ENCODE measurements around the gene RNF223. TPM values are rescaled to one million over a fixed set of nuclear protein-coding genes. Genes with fewer than 3 reads are reported as not detected.

Gene RNF223
- total and polyA plus RNA-seq, 2 of the 8 experiments (the other 6 are each of a cell fraction or from before 2014, with no cell fraction given): not detected

DNA sequence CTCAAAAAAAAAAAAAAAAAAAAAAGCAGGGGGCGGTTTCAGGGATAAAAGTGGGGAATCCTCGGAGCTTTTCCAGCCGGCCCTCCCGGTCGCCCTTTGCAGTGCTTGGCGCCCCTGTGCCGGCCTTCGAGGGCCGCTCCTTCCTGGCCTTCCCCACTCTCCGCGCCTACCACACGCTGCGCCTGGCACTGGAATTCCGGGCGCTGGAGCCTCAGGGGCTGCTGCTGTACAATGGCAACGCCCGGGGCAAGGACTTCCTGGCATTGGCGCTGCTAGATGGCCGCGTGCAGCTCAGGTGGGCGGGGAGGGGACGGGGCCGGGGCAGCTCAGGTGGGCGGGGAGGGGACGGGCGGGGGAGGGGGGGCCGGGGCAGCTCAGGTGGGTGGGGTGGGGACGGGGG is 25.3 kb downstream of the RNF223 start:
- no peaks in the 10 kb centered on the region for H3K23me2 ChIP-seq (ENCODE audit: low read depth, low read length)
- no peak overlapping the region for H4K91ac ChIP-seq (replicated peaks; ENCODE audit: insufficient read length, low read length)
- no peak overlapping the region for H3K14ac ChIP-seq (ENCODE audit: insufficient read length)
- no peaks in the 10 kb centered on the region for H3K27me3 ChIP-seq (replicated peaks in 1 of 4; ENCODE audit: control insufficient read depth in 3 of 4, extremely low read depth in 1 of 4, insufficient read depth in 3 of 4, low read length in 3 of 4)
- H3K4me1 ChIP-seq (replicated peaks in 1 of 4; ENCODE audit: control insufficient read depth in 3 of 4, insufficient read depth in 4 of 4, low read length in 3 of 4): no peaks in the 10 kb centered on the region
- no peak overlapping the region for H3K4ac ChIP-seq (replicated peaks; ENCODE audit: insufficient read length, low read depth, low read length)
- no peak for FAIRE-seq
- H3K4me2 ChIP-seq (ENCODE audit: insufficient read depth in 1 of 2, low read depth in 2 of 2, low read length in 2 of 2): no peak overlapping the region
- H3K79me1 ChIP-seq (ENCODE audit: low read depth, low read length): peaks cover 7% of the 10 kb centered on the region
- H3K9ac ChIP-seq (replicated peaks in 1 of 4; ENCODE audit: extremely low read depth in 1 of 4, low read depth in 3 of 4, low read length in 3 of 4): no peak overlapping the region
- peaks cover 8 to 83% (median 44%) of the 10 kb centered on the region in 4 experiments for H3K36me3 ChIP-seq (ENCODE audit: control insufficient read depth in 2 of 4, insufficient read depth in 4 of 4, low read length in 3 of 4)
- H3K56ac ChIP-seq (replicated peaks; ENCODE audit: insufficient read length, low read depth, low read length): no peak overlapping the region
- H3K9me3 ChIP-seq (ENCODE audit: insufficient read depth in 2 of 2, low read depth in 1 of 2, low read length in 1 of 2): no peaks in the 10 kb centered on the region
- H3K79me2 ChIP-seq (ENCODE audit: control insufficient read depth in 1 of 2, insufficient read depth in 2 of 2, low read length in 2 of 2): no peaks in the 10 kb centered on the region
- no peak overlapping the region for H2BK120ac ChIP-seq (replicated peaks; ENCODE audit: low read depth, low read length)
- DNase-seq (ENCODE audit: low read depth in 1 of 2, low spot score in 2 of 2): no peak
- H2BK12ac ChIP-seq (ENCODE audit: low read depth, low read length): no peak overlapping the region
- H3K18ac ChIP-seq (ENCODE audit: extremely low read depth, low read length): no peak overlapping the region
- no peak overlapping the region for H2AK5ac ChIP-seq (ENCODE audit: low read depth, low read length)
- 89% methylated on average over 9 of the region's 28 CpGs; no CpG with 5 or more reads in 1 of the 2 experiments for WGBS, 2 experiments (ENCODE audit: extremely low coverage in 1 of 2, insufficient coverage in 1 of 2, insufficient read length in 1 of 2, insufficient replicate concordance in 2 of 2, low coverage in 1 of 2, low lambda C conversion rate in 2 of 2, missing lambda C conversion rate in 1 of 2)
- H4K20me1 ChIP-seq (replicated peaks in 1 of 2; ENCODE audit: control insufficient read depth in 1 of 2, insufficient read depth in 2 of 2, low read length in 2 of 2): peaks cover 2 to 17% of the 10 kb centered on the region in 2 experiments
- H3K4me3 ChIP-seq (ENCODE audit: extremely low read depth in 1 of 4, insufficient read depth in 2 of 4, low read depth in 3 of 4, low read length in 4 of 4): no peak overlapping the region
- H3K27ac ChIP-seq (ENCODE audit: low read depth, low read length): no peak overlapping the region
- H4K5ac ChIP-seq (ENCODE audit: insufficient read length, low read depth, low read length): no peak overlapping the region
- no peak overlapping the region for H4K8ac ChIP-seq (ENCODE audit: extremely low read depth, insufficient read depth, low read length)
- ChIA-PET CTCF (ENCODE audit: partially characterized antibody) (interaction anchor here (0.9 to 2.4 kb wide), 2 partner anchors 9 to 15 kb away, joined by 4 to 6 read pairs; no protein-coding TSS in a partner anchor), POLR2A (ENCODE audit: partially characterized antibody) (interaction anchor here (1.1 to 1.7 kb wide), 2 partner anchors 11 to 17 kb away, joined by 4 to 5 read pairs; no protein-coding TSS in a partner anchor)
- no peak overlapping the region for H2BK20ac ChIP-seq (ENCODE audit: low read length)
- no peak overlapping the region for H2AFZ ChIP-seq (ENCODE audit: low read length)
- H2BK5ac ChIP-seq (ENCODE audit: low read depth, low read length): no peak overlapping the region
- H2BK15ac ChIP-seq (ENCODE audit: low read length): no peak overlapping the region
- no peak overlapping the region for H3K23ac ChIP-seq (ENCODE audit: insufficient read length)
- no peak for TF ChIP-seq BACH1 (IDR thresholded peaks at IDR 0.05; ENCODE audit: low read length)
- TF ChIP-seq, protein P1, sequence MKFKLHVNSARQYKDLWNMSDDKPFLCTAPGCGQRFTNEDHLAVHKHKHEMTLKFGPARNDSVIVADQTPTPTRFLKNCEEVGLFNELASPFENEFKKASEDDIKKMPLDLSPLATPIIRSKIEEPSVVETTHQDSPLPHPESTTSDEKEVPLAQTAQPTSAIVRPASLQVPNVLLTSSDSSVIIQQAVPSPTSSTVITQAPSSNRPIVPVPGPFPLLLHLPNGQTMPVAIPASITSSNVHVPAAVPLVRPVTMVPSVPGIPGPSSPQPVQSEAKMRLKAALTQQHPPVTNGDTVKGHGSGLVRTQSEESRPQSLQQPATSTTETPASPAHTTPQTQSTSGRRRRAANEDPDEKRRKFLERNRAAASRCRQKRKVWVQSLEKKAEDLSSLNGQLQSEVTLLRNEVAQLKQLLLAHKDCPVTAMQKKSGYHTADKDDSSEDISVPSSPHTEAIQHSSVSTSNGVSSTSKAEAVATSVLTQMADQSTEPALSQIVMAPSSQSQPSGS (IDR thresholded peaks at IDR 0.05; ENCODE audit: low read length): no peak

Measured in H1 (cell line).